AG08396 (cell line): ENCODE measurements around the gene MMD.
"Not testable (repeated sequence)": the region's sequence is repeated elsewhere in the genome, so short reads cannot be mapped to it uniquely, and the experiment has no call there.

Experiments used
- DNase-seq: peaks from one replicate; pipeline ENCODE4 v3.0.0; 2012; ENCODE audit warnings: low spot score, mixed read lengths

MMD gene

GRCh38 chr17:55421179-55421934 is at the start of gene MMD:
MMD (minus strand) TSS chr17:55421835; CDS start chr17:55421695, 140 bp downstream.
- peak; percentile 33 for DNase-seq

GRCh38 chr17:55466671-55467070 is 45.0 kb upstream of the MMD start:
- DNase-seq, result no peak

GRCh38 chr17:55465771-55466170 is 44.1 kb upstream of the MMD start:
- DNase-seq, result not testable (repeated sequence)

- DNase-seq, result no peak
Observed at GRCh38 chr17:55463600-55463999, 42.0 kb upstream of the MMD start.

- no peak for DNase-seq
Observed at GRCh38 chr17:55462711-55463110, 41.1 kb upstream of the MMD start.

GRCh38 chr17:55462234-55462633 is 40.6 kb upstream of the MMD start:
- no peak for DNase-seq

- DNase-seq, result peak; percentile 29
Observed at GRCh38 chr17:55458978-55459377, 37.3 kb upstream of the MMD start.

GRCh38 chr17:55458287-55458900 is 36.8 kb upstream of the MMD start:
- no peak for DNase-seq

GRCh38 chr17:55456307-55457240 is 34.9 kb upstream of the MMD start:
- DNase-seq, result no peak

GRCh38 chr17:55454906-55455474 is 33.4 kb upstream of the MMD start:
- peak; percentile 42 for DNase-seq

- DNase-seq, result no peak
Observed at GRCh38 chr17:55453839-55454557, 32.4 kb upstream of the MMD start.

GRCh38 chr17:55452139-55452790 is 30.6 kb upstream of the MMD start:
- peak; percentile 62 for DNase-seq

GRCh38 chr17:55451758-55452138 is 30.1 kb upstream of the MMD start:
- DNase-seq, result no peak

- DNase-seq, result no peak
Observed at GRCh38 chr17:55451203-55451641, 29.6 kb upstream of the MMD start.

- no peak for DNase-seq
Observed at GRCh38 chr17:55450232-55450825, 28.7 kb upstream of the MMD start.

- DNase-seq, result peak; percentile 13
Observed at GRCh38 chr17:55448681-55449080, 27.0 kb upstream of the MMD start.

- DNase-seq, result no peak
Observed at GRCh38 chr17:55446581-55447205, 25.1 kb upstream of the MMD start.

- not testable (repeated sequence) for DNase-seq
Observed at GRCh38 chr17:55446004-55446403, 24.4 kb upstream of the MMD start.

GRCh38 chr17:55444471-55445441 is 23.1 kb upstream of the MMD start:
- peak; percentile 34 for DNase-seq
